ENCODE results near the gene BMP7. TPM values are rescaled to one million over a fixed set of nuclear protein-coding genes. Genes with fewer than 3 reads are reported as not detected.

BMP7 gene
- total RNA-seq, 1 donor from 2014 or later, result not detected

DNA sequence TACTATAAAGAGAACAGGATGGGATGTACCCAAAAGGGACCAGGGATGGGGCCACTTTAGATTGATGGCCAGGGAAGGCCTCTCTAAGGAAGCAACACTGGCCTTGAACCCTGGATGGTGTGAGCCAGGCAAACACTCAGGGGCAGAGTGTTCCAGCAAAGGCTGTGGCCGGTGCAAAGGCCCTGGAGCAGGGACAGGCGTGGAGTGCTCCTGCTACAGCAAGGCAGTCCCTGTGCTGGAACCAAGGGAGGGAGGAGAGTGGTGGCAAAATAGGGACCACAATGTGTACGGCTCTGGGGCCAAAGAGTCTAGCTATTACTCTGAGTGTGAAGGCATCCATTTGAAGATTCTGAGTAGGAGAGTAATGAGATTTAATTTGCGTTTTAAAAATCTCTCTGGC is 131.6 kb downstream of the BMP7 start:
- Mint-ChIP-seq H3K4me1 (no peaks in the 10 kb centered on the region), H3K27me3 (peaks cover 15% of the 10 kb centered on the region), H3K4me3 (no peak overlapping the region), H3K9me3 (no peaks in the 10 kb centered on the region), H3K27ac (no peak overlapping the region), H3K36me3 (ENCODE audit: low read depth) (no peaks in the 10 kb centered on the region)
- ATAC-seq (ENCODE audit: low read depth) (no peak), DNase-seq (no peak)
- TF ChIP-seq, protein P1, sequence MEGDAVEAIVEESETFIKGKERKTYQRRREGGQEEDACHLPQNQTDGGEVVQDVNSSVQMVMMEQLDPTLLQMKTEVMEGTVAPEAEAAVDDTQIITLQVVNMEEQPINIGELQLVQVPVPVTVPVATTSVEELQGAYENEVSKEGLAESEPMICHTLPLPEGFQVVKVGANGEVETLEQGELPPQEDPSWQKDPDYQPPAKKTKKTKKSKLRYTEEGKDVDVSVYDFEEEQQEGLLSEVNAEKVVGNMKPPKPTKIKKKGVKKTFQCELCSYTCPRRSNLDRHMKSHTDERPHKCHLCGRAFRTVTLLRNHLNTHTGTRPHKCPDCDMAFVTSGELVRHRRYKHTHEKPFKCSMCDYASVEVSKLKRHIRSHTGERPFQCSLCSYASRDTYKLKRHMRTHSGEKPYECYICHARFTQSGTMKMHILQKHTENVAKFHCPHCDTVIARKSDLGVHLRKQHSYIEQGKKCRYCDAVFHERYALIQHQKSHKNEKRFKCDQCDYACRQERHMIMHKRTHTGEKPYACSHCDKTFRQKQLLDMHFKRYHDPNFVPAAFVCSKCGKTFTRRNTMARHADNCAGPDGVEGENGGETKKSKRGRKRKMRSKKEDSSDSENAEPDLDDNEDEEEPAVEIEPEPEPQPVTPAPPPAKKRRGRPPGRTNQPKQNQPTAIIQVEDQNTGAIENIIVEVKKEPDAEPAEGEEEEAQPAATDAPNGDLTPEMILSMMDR (IDR thresholded peaks at IDR 0.05), result no peak
- intact Hi-C loops (cut with micrococcal nuclease), result no loop called here
- POLR2A ChIA-PET, result no interaction called here
- CTCF ChIA-PET, result no interaction called here

DNA sequence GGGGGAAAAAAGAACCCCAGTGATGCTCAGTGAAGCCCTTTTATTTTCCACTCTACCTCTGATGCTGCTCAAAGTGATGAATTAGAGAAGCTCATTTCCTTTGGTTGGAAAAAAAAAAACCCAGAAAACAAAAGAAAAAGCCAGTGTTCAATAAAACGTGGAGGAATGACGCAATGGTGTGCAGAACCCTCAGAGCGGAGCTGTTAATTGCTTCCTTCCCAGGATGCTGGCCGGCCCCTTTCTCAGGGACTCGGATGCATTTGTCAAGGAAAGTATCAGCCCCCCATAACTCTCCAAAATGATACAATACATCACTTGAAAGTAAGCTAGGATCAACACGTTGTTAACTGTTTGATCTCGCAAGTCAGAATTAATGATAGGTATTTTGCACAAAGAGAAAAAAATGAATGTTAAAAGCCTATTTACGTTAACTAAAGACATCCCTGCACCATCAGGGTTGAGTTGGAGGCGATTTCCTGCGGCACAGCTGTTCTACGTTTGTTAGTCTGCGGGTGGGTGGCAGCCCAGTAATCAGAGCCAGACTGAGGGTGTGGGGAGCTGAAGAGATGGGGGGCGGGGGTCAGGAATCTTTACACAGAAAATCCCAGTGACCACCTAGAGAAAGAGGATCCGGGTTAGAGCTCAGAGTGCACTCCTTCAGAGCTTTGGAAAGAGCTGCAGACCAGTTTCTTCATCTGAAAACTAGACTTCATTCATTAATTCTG is 132.4 kb downstream of the BMP7 start:
- CTCF ChIA-PET, result no interaction called here
- TF ChIP-seq, protein P1 (IDR thresholded peaks at IDR 0.05), result no peak
- DNase-seq (no peak), ATAC-seq (ENCODE audit: low read depth) (no peak)
- peaks cover 15% of the 10 kb centered on the region for H3K27me3 Mint-ChIP-seq
- POLR2A ChIA-PET, result no interaction called here
- intact Hi-C loops (cut with micrococcal nuclease), result no loop called here
- H3K36me3 Mint-ChIP-seq (ENCODE audit: low read depth), result no peaks in the 10 kb centered on the region
- H3K9me3 Mint-ChIP-seq, result no peaks in the 10 kb centered on the region
- no peak overlapping the region for H3K27ac Mint-ChIP-seq
- no peaks in the 10 kb centered on the region for H3K4me1 Mint-ChIP-seq
- no peak overlapping the region for H3K4me3 Mint-ChIP-seq

DNA sequence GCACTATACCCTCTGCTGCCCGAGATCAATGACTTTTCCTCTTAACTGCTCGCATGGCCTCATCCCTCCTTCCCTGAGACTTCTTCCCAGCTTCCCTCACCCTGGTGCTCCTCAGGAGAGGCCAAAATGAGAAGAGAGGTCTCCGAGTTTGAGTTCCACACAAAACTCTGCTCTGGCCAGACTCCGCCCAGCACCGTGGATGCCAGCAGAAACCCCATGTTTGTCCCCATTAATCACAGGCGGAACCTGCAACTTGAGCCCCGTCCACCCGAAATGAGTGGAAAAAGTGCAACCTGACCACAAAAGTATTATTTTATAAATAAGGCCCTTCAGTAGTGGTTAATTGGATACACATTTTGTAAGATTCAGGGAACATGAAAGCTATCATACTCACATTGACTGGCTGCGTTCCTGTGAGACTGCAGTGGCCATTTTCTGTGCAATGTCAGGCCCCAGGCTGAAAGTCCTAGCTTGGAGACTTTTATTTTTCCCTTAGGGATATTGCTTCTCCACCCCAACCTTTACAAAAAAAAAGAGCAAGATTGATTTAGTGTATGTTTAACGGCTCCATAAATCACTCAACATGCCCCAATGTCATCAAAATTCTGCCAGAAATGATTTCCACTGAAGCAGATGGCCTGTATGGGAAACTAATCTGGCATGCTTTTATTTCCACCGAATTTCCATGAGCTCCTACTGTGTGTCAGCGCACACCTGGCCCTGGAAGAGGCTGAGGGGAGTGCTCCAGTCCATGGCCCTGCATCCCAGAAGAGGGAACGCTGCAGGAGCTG is 134.6 kb downstream of the BMP7 start:
- intact Hi-C loops (cut with micrococcal nuclease), result no loop called here
- H3K4me1 Mint-ChIP-seq, result no peaks in the 10 kb centered on the region
- H3K9me3 Mint-ChIP-seq, result no peaks in the 10 kb centered on the region
- no peak overlapping the region for H3K27ac Mint-ChIP-seq
- no peak overlapping the region for H3K4me3 Mint-ChIP-seq
- no peak for DNase-seq
- TF ChIP-seq, protein P1 (IDR thresholded peaks at IDR 0.05), result no peak
- H3K27me3 Mint-ChIP-seq, result peaks cover 15% of the 10 kb centered on the region
- POLR2A ChIA-PET, result no interaction called here
- no peak for ATAC-seq (ENCODE audit: low read depth)
- CTCF ChIA-PET, result no interaction called here
- H3K36me3 Mint-ChIP-seq (ENCODE audit: low read depth), result no peaks in the 10 kb centered on the region

GRCh38 chr20:57131077-57131476 is 135.4 kb downstream of the BMP7 start:
- H3K27me3 Mint-ChIP-seq, result peaks cover 21% of the 10 kb centered on the region
- no peak for DNase-seq
- H3K4me1 Mint-ChIP-seq, result no peaks in the 10 kb centered on the region
- TF ChIP-seq, protein P1 (IDR thresholded peaks at IDR 0.05), result no peak
- CTCF ChIA-PET, result no interaction called here
- intact Hi-C loops (cut with micrococcal nuclease), result no loop called here
- POLR2A ChIA-PET, result no interaction called here
- H3K27ac Mint-ChIP-seq, result no peak overlapping the region
- no peaks in the 10 kb centered on the region for H3K36me3 Mint-ChIP-seq (ENCODE audit: low read depth)
- H3K4me3 Mint-ChIP-seq, result no peak overlapping the region
- ATAC-seq (ENCODE audit: low read depth), result no peak
- no peaks in the 10 kb centered on the region for H3K9me3 Mint-ChIP-seq

DNA sequence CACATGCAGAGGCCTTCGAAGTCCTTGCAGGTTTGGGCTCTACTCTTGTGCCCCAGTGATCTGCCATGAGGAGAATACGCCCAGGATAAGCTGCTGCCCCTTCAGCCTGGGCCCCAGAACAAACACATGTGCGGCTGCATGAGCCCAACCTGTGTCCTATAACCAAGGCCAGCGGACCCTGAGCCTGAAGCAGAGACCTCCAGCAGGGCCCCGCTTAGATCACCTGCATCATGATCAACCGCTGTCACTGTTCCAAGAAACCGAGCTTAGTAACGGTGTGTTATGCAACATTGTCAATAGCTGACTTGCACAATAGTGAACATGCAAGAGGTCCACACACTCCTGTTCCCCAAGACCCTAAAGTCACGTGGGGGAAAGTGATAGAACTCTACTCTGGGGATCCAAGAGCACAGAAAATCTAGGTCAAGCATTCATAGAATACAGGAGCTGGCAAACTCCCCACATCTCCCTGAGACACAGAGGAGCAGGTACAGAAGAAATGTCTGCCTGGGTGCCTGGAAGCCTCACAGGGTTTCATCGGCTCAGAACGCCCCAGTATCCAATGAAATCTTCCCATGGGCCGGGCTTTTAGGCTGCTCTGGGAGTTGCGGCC is 136.2 kb downstream of the BMP7 start:
- TF ChIP-seq, protein P1 (IDR thresholded peaks at IDR 0.05), result no peak
- Mint-ChIP-seq H3K4me1 (no peaks in the 10 kb centered on the region), H3K36me3 (ENCODE audit: low read depth) (no peaks in the 10 kb centered on the region), H3K4me3 (no peak overlapping the region), H3K27me3 (peaks cover 21% of the 10 kb centered on the region), H3K27ac (no peak overlapping the region), H3K9me3 (no peaks in the 10 kb centered on the region)
- ATAC-seq (ENCODE audit: low read depth), result no peak
- ChIA-PET POLR2A (no interaction called here), CTCF (no interaction called here)
- DNase-seq, result no peak
- intact Hi-C loops (cut with micrococcal nuclease), result no loop called here
